ENCODE data around the gene FANCI.

FANCI gene

GRCh38 chr15:89349206-89349558 is 105.4 kb downstream of the FANCI start:
- Histone ChIP-seq H3K4me2 (ENCODE audit: insufficient read depth, low read length) (peak overlapping the region; percentile 27; the same call in 1 of the 2 replicates), H3K9me3 (ENCODE audit: insufficient read depth, low read length, severe bottlenecking) (no peaks in the 10 kb centered on the region), H3K27me3 (ENCODE audit: insufficient read depth, low read length, poor library complexity) (no peaks in the 10 kb centered on the region), H3K79me2 (ENCODE audit: insufficient read depth, low read length) (no peaks in the 10 kb centered on the region), H3K9ac (ENCODE audit: low read depth, low read length) (no peak overlapping the region), H3K4me1 (ENCODE audit: insufficient read depth, low read length) (peaks cover 23% of the 10 kb centered on the region), H3K4me3 (ENCODE audit: low read depth in 1 of 2, low read length in 2 of 2) (no peak overlapping the region), H3K36me3 (ENCODE audit: insufficient read depth, low read length) (no peaks in the 10 kb centered on the region), H3K27ac (ENCODE audit: low read length) (peak overlapping the region; percentile 20; the same call in 1 of the 2 replicates), H4K20me1 (ENCODE audit: insufficient read depth, low read length) (no peaks in the 10 kb centered on the region), H2AFZ (ENCODE audit: low read depth, low read length) (no peak overlapping the region)
- DNase-seq = no peak
- TF ChIP-seq EZH2 (IDR thresholded peaks at IDR 0.05; ENCODE audit: borderline replicate concordance, low read depth, low read length, severe bottlenecking) = no peak
- no peak for TF ChIP-seq CTCF (IDR thresholded peaks at IDR 0.05; ENCODE audit: borderline replicate concordance, extremely low read depth, low read length, poor library complexity, severe bottlenecking)
- no peak for ATAC-seq (ENCODE audit: insufficient read depth, low read depth)

GRCh38 chr15:89352476-89352875 is 108.7 kb downstream of the FANCI start:
- Histone ChIP-seq H3K4me2 (ENCODE audit: insufficient read depth, low read length) (no peak overlapping the region), H3K9me3 (ENCODE audit: insufficient read depth, low read length, severe bottlenecking) (no peaks in the 10 kb centered on the region), H3K27me3 (ENCODE audit: insufficient read depth, low read length, poor library complexity) (peaks cover 4% of the 10 kb centered on the region), H3K27ac (ENCODE audit: low read length) (no peak overlapping the region), H4K20me1 (ENCODE audit: insufficient read depth, low read length) (no peaks in the 10 kb centered on the region), H3K4me1 (ENCODE audit: insufficient read depth, low read length) (peaks cover 23% of the 10 kb centered on the region), H3K4me3 (ENCODE audit: low read depth in 1 of 2, low read length in 2 of 2) (no peak overlapping the region), H3K79me2 (ENCODE audit: insufficient read depth, low read length) (no peaks in the 10 kb centered on the region), H3K36me3 (ENCODE audit: insufficient read depth, low read length) (no peaks in the 10 kb centered on the region), H2AFZ (ENCODE audit: low read depth, low read length) (no peak overlapping the region), H3K9ac (ENCODE audit: low read depth, low read length) (no peak overlapping the region)
- DNase-seq (no peak), ATAC-seq (ENCODE audit: insufficient read depth, low read depth) (no peak)
- TF ChIP-seq CTCF (IDR thresholded peaks at IDR 0.05; ENCODE audit: borderline replicate concordance, extremely low read depth, low read length, poor library complexity, severe bottlenecking) = no peak
- TF ChIP-seq EZH2 (IDR thresholded peaks at IDR 0.05; ENCODE audit: borderline replicate concordance, low read depth, low read length, severe bottlenecking) = no peak

GRCh38 chr15:89353991-89354390 is 110.2 kb downstream of the FANCI start:
- Histone ChIP-seq H3K27me3 (ENCODE audit: insufficient read depth, low read length, poor library complexity) (peaks cover 9% of the 10 kb centered on the region), H2AFZ (ENCODE audit: low read depth, low read length) (no peak overlapping the region), H3K4me1 (ENCODE audit: insufficient read depth, low read length) (peaks cover 25% of the 10 kb centered on the region), H3K79me2 (ENCODE audit: insufficient read depth, low read length) (no peaks in the 10 kb centered on the region), H3K36me3 (ENCODE audit: insufficient read depth, low read length) (no peaks in the 10 kb centered on the region), H3K27ac (ENCODE audit: low read length) (no peak overlapping the region), H4K20me1 (ENCODE audit: insufficient read depth, low read length) (no peaks in the 10 kb centered on the region), H3K4me3 (ENCODE audit: low read depth in 1 of 2, low read length in 2 of 2) (no peak overlapping the region), H3K9ac (ENCODE audit: low read depth, low read length) (no peak overlapping the region), H3K4me2 (ENCODE audit: insufficient read depth, low read length) (no peak overlapping the region), H3K9me3 (ENCODE audit: insufficient read depth, low read length, severe bottlenecking) (no peaks in the 10 kb centered on the region)
- no peak for TF ChIP-seq CTCF (IDR thresholded peaks at IDR 0.05; ENCODE audit: borderline replicate concordance, extremely low read depth, low read length, poor library complexity, severe bottlenecking)
- TF ChIP-seq EZH2 (IDR thresholded peaks at IDR 0.05; ENCODE audit: borderline replicate concordance, low read depth, low read length, severe bottlenecking) = no peak
- ATAC-seq (ENCODE audit: insufficient read depth, low read depth) = no peak
- no peak for DNase-seq

Measured in DND-41 (cell line).